Endothelial cell of umbilical vein (primary cell): Measurements from ENCODE around the gene ADCY2. TPM values are rescaled to one million over a fixed set of nuclear protein-coding genes. Genes with fewer than 3 reads are reported as not detected.

Source experiments
- BruUV-seq: library from RNA; stranded (reverse); fragments of 400-500 nt; replicated peaks from 2 replicates; lab custom pipeline; 2021; lab: Mats Ljungman, UMichigan
- CTCF ChIA-PET: fragments of 300-600, 350-600 bp; sonication (Branson Sonifier 250); formaldehyde crosslinking; loops from one replicate; lab custom pipeline; 2021; ENCODE audit warnings: antibody characterized with exemption, inconsistent platforms; lab: Charles Lee
- POLR2A ChIA-PET: fragments of 300-600, 350-600 bp; sonication (Branson Sonifier 250); formaldehyde crosslinking; loops from one replicate; lab custom pipeline; 2021; ENCODE audit warnings: antibody characterized with exemption, inconsistent platforms; lab: Charles Lee
- DNase-seq: peaks from one replicate; pipeline ENCODE4 v3.0.0-alpha.2; 2011; ENCODE audit warnings: low read depth, low spot score
- FAIRE-seq: peaks from 2 replicates; lab custom pipeline; 2011; peaks lifted over from hg19 to GRCh38; lab: Jason Lieb, UNC
- H2AFZ ChIP-seq: 2 replicates; pipeline ENCODE4 v1.6.0; 2012; ENCODE audit warnings: low read depth, low read length, control low read depth, inconsistent platforms
- H3K27ac ChIP-seq: 2 replicates; pipeline ENCODE4 v1.5.1; 2011; ENCODE audit warnings: low read depth, mild to moderate bottlenecking, control low read depth, low read length, moderate library complexity; ENCODE audit not compliant: insufficient read depth
- H3K27me3 ChIP-seq, 2 experiments: 2 replicates each; pipeline versions ENCODE4 v1.6.0 to v1.6.1; 2011; ENCODE audit warnings: low read length in 2 of 2, mixed read lengths in 1 of 2; ENCODE audit not compliant: control insufficient read depth in 2 of 2, insufficient read depth in 2 of 2
- H3K36me3 ChIP-seq, 2 experiments: 2 replicates in 1 of 2; 3 replicates in 1 of 2; pipeline ENCODE4 v1.5.1; 2011; ENCODE audit warnings: low read length in 2 of 2, mild to moderate bottlenecking in 1 of 2, moderate library complexity in 1 of 2; ENCODE audit not compliant: control insufficient read depth in 2 of 2, insufficient read depth in 2 of 2; ENCODE audit errors: extremely low read depth in 1 of 2
- H3K4me1 ChIP-seq: 3 replicates; pipeline ENCODE4 v1.5.1; 2011; ENCODE audit warnings: mild to moderate bottlenecking, low read length; ENCODE audit not compliant: control insufficient read depth, insufficient read depth; ENCODE audit errors: extremely low read depth
- H3K4me2 ChIP-seq: 2 replicates; pipeline ENCODE4 v1.6.1; 2011; ENCODE audit warnings: low read length, control low read depth, mixed read lengths; ENCODE audit not compliant: insufficient read depth
- H3K4me3 ChIP-seq, 3 experiments: fragments of 200-600 bp in 1 of 3; sonication (generic), shearing (Covaris generic) in 1 of 3; replicated peaks in 1 of 3; 2 replicates each; pipeline ENCODE4 v1.5.1; 2011 to 2016; ENCODE audit warnings: control low read depth in 3 of 3, low read length in 3 of 3, mild to moderate bottlenecking in 2 of 3, inconsistent platforms in 1 of 3, low read depth in 1 of 3, moderate library complexity in 1 of 3; ENCODE audit not compliant: insufficient read depth in 1 of 3
- H3K79me2 ChIP-seq: 2 replicates; pipeline ENCODE4 v1.6.0; 2012; ENCODE audit warnings: low read length, inconsistent platforms; ENCODE audit not compliant: control insufficient read depth, insufficient read depth
- H3K9ac ChIP-seq: replicated peaks from 2 replicates; pipeline ENCODE3; 2011; ENCODE audit warnings: low read length, control low read depth; ENCODE audit not compliant: insufficient read depth; ENCODE audit errors: extremely low read depth
- H3K9me1 ChIP-seq: replicated peaks from 3 replicates; pipeline ENCODE4 v1.6.0; 2011; ENCODE audit warnings: mild to moderate bottlenecking, low read length; ENCODE audit not compliant: control insufficient read depth, insufficient read depth; ENCODE audit errors: extremely low read depth
- H3K9me3 ChIP-seq: replicated peaks from 2 replicates; pipeline ENCODE4 v1.5.1; 2012; ENCODE audit warnings: low read length, inconsistent platforms; ENCODE audit not compliant: control insufficient read depth, insufficient read depth
- H4K20me1 ChIP-seq: replicated peaks from 2 replicates; pipeline ENCODE3; 2011; ENCODE audit warnings: mild to moderate bottlenecking, low read length; ENCODE audit not compliant: control insufficient read depth, insufficient read depth; ENCODE audit errors: extremely low read depth
- EZH2 ChIP-seq: IDR thresholded peaks from 2 replicates; pipeline ENCODE4 v1.6.1; 2012; ENCODE audit warnings: borderline replicate concordance, low read depth, mild to moderate bottlenecking, moderate library complexity, low read length, inconsistent platforms; ENCODE audit not compliant: severe bottlenecking
- FOS ChIP-seq: IDR thresholded peaks from 2 replicates; pipeline ENCODE4 v1.6.1; 2011; ENCODE audit warnings: mild to moderate bottlenecking, low read length, moderate library complexity, borderline replicate concordance; ENCODE audit not compliant: insufficient read depth
- GATA2 ChIP-seq: IDR thresholded peaks from 2 replicates; pipeline ENCODE4 v1.7.0; 2011; ENCODE audit warnings: low read depth, mild to moderate bottlenecking, moderate library complexity, mixed read lengths, low read length; ENCODE audit not compliant: insufficient read length, insufficient read depth
- JUN ChIP-seq: IDR thresholded peaks from 2 replicates; pipeline ENCODE4 v1.6.1; 2011; ENCODE audit warnings: borderline replicate concordance, low read depth; ENCODE audit not compliant: insufficient read length, insufficient read depth
- MAX ChIP-seq: IDR thresholded peaks from 2 replicates; pipeline ENCODE4 v1.6.1; 2011; ENCODE audit not compliant: insufficient read depth, insufficient read length
- MYC ChIP-seq: IDR thresholded peaks from one replicate; pipeline ENCODE4 v1.6.1; 2011; ENCODE audit warnings: mild to moderate bottlenecking, low read depth, low read length
- POLR2A ChIP-seq: IDR thresholded peaks from 2 replicates; pipeline ENCODE4 v1.6.1; 2012; ENCODE audit warnings: low read depth, mild to moderate bottlenecking, control low read depth, low read length
- POLR2AphosphoS5 ChIP-seq: IDR thresholded peaks from 2 replicates; pipeline ENCODE4 v1.6.1; 2012; ENCODE audit warnings: low read depth, mild to moderate bottlenecking, control low read depth, low read length, moderate library complexity; ENCODE audit not compliant: insufficient read depth
- dilution Hi-C: fragments of 300-500 bp; cut with MboI; formaldehyde crosslinking; loops from one replicate; pipeline ENCODE4 v1.15.0; 2019; ENCODE audit warnings: low sequenced_read_pairs; ENCODE audit not compliant: extremely low pct_ligation_motif_present
- intact Hi-C: fragments of 100-400 bp; cut with micrococcal nuclease; formaldehyde crosslinking; loops from one replicate; pipeline ENCODE4 v1.10.0; 2022
- polyA plus RNA-seq, 4 experiments: library from polyadenylated mRNA; depleted of rRNA in 3 of 4; stranded (reverse) in 3 of 4; unstranded in 1 of 4; fragments of >200 nt; gene quantifications; 2 replicates each; pipeline versions ENCODE4 v1.2.1 to v1.2.3, GENCODE V29; 2011 to 2012; ENCODE audit warnings: missing spikeins in 1 of 4
- total RNA-seq: library from RNA; stranded (reverse); gene quantifications from 2 replicates; pipeline ENCODE4 v1.2.3, GENCODE V29; 2021
- TF ChIP-seq, protein P1 (sequence below), 2 donors: IDR thresholded peaks; 1 replicate in 1 of 2; 2 replicates in 1 of 2; pipeline ENCODE4 v1.5.1; 2011; ENCODE audit warnings: low read length in 2 of 2, mild to moderate bottlenecking in 2 of 2, moderate library complexity in 2 of 2, control low read depth in 1 of 2, inconsistent platforms in 1 of 2, low read depth in 1 of 2; ENCODE audit not compliant: insufficient read depth in 1 of 2; ENCODE audit errors: extremely low read depth in 1 of 2

The ADCY2 gene
- total and polyA plus RNA-seq, 2 donors (not counting 3 experiments of a cell fraction or from before 2014, with no cell fraction given) = under 0.01 TPM; not detected in 1

GRCh38 chr5:7671381-7671993 lies 275.5 kb downstream of the ADCY2 start:
- BruUV-seq = no TSS peak
- H2AFZ ChIP-seq = no peak overlapping the region
- no peak overlapping the region for H3K9ac ChIP-seq
- no peak for DNase-seq
- peaks cover 2% of the 10 kb centered on the region for H3K9me3 ChIP-seq
- H3K27ac ChIP-seq = no peak overlapping the region
- no peaks in the 10 kb centered on the region for H3K79me2 ChIP-seq
- no peaks in the 10 kb centered on the region for H3K9me1 ChIP-seq
- H4K20me1 ChIP-seq = no peaks in the 10 kb centered on the region
- H3K27me3 ChIP-seq = no peaks in the 10 kb centered on the region
- dilution Hi-C loops = no loop called here
- FAIRE-seq = no peak
- no peaks in the 10 kb centered on the region for H3K4me1 ChIP-seq
- ChIA-PET CTCF (no interaction called here), POLR2A (no interaction called here)
- no peak overlapping the region for H3K4me2 ChIP-seq
- intact Hi-C loops = no loop called here
- no peak overlapping the region for H3K4me3 ChIP-seq
- TF ChIP-seq POLR2A (no peak), GATA2 (no peak), MAX (no peak), MYC (no peak), JUN (no peak), EZH2 (no peak), POLR2AphosphoS5 (no peak), FOS (no peak)
- TF ChIP-seq, protein P1, sequence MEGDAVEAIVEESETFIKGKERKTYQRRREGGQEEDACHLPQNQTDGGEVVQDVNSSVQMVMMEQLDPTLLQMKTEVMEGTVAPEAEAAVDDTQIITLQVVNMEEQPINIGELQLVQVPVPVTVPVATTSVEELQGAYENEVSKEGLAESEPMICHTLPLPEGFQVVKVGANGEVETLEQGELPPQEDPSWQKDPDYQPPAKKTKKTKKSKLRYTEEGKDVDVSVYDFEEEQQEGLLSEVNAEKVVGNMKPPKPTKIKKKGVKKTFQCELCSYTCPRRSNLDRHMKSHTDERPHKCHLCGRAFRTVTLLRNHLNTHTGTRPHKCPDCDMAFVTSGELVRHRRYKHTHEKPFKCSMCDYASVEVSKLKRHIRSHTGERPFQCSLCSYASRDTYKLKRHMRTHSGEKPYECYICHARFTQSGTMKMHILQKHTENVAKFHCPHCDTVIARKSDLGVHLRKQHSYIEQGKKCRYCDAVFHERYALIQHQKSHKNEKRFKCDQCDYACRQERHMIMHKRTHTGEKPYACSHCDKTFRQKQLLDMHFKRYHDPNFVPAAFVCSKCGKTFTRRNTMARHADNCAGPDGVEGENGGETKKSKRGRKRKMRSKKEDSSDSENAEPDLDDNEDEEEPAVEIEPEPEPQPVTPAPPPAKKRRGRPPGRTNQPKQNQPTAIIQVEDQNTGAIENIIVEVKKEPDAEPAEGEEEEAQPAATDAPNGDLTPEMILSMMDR (IDR thresholded peaks at IDR 0.05; ENCODE audit: extremely low read depth in 1 of 2, insufficient read depth in 1 of 2, low read depth in 1 of 2, low read length in 2 of 2) = no peak
- no peaks in the 10 kb centered on the region for H3K36me3 ChIP-seq
